SKM-1 (cell line): ENCODE measurements around the gene REEP2.
"Not testable (repeated sequence)": the region's sequence is repeated elsewhere in the genome, so short reads cannot be mapped to it uniquely, and the experiment has no call there.

Experiments
- DNase-seq: peaks from one replicate; lab custom pipeline; 2025; ENCODE audit not compliant: unreplicated experiment; lab: John Stamatoyannopoulos, UW

The REEP2 gene, protein sequence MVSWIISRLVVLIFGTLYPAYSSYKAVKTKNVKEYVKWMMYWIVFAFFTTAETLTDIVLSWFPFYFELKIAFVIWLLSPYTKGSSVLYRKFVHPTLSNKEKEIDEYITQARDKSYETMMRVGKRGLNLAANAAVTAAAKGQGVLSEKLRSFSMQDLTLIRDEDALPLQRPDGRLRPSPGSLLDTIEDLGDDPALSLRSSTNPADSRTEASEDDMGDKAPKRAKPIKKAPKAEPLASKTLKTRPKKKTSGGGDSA

DNA sequence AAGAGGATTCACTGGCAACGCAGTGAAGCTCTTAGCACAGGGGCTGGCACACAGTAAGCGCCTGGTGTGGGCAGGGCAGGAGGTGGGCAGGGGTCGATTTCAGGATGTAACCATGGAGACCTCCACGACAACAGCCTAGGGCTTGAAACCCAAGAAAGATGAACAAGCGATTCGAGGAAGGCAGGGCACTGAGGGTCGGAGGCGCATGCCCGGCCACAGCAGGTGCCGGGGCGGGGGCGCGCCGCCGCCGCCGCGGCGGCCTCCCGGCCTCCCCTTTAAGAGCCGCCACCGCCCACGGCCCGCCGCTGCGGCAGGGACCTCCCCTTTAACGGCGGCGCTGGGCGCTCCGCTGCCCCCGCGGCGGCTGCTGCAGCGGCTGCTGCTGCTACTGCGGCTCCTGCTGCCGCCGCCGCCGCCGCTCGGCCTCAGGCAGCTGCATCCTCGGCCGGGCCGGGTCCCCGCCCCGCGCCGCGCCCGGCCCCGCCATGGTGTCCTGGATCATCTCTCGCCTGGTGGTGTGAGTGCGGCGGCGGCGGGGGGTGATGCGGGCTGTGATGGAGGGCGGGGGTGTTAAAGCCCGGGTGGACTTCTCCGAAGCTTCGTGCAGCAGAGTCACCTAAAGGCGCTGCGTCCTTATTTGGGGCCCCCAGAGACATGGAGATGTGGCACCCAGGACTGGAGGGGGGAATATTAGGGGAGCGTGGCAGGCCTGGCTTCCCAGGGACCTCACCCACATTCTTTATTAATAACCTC is at the start of gene REEP2:
TSS of gene REEP2 (plus strand) at position 334 of the 753 bp plus-strand sequence. CDS start at position 486, 152 bp downstream.
- DNase-seq, result no peak

DNA sequence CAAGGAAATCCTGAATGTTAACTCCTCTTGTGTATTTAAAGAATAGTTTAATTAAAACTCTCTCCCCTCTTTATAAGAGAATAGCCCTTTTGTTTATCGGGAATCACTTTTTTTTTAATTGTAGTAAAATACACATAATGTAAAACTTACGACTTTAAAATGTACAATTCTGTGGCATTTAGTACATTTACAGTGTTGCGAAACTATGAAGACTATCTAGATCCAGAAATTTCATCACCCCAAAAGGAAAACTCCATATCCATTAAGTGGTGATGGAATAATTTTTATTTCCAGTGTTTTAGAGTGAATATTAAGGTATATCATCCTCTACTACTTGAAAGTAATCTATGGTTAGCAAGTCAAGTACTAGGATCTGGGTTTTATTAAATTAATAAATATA is 49.5 kb upstream of the REEP2 start:
- DNase-seq, result no peak

DNA sequence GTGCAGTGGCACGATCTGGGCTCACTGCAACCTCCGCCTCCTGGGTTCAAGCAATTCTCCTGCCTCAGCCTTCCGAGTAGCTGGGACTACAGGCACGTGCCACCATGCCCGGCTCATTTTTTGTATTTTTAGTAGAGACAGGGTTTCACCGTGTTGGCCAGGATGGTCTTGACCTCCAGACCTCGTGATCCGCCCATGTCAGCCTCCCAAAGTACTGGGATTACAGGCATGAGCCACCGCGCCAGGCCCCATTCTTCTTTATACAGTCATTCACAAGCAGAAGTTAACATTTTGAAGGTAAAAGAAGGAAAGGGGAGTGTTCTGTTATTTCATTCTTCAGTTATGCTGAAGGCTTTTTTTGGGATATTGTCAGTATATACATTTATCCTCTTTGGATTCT is 48.9 kb upstream of the REEP2 start:
- not testable (repeated sequence) for DNase-seq

DNA sequence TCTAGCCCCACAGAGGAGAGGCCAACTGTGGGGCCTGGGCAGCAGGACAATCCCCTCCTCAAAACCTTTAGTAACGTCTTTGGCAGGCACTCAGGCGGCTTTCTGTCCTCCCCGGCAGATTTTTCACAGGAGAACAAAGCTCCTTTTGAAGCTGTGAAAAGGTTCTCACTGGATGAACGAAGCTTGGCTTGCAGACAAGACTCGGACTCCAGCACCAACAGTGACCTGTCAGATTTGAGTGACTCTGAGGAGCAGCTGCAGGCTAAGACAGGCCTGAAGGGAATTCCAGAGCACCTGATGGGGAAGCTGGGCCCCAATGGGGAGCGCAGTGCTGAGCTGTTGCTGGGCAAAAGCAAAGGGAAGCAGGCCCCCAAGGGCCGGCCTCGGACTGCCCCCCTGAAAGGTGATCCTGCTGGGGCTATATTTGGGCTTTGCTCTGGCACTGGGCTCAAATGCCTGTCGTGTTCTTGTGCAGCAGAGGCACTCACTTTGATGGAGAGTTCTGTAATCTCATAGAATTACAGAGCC is 46.9 kb upstream of the REEP2 start:
- DNase-seq, result no peak

DNA sequence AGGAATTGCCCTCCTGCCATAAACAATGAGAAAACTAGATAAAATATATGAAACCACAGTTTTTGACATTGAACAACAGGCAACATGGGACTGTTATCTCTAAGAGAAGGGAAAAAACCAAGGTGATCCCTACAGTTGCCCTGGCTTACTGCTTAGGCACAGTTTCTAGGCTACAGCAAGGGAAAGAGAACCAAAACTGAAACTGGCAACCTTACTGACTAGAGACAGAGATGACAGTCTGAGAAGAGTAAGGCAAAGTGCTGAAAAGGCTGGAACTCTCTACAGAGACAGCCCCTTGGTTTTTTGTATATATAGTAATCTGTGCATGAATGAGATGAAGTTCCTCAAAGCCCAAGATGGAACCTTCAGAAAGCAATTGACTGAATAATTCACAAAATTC is 36.2 kb upstream of the REEP2 start:
- no peak for DNase-seq

DNA sequence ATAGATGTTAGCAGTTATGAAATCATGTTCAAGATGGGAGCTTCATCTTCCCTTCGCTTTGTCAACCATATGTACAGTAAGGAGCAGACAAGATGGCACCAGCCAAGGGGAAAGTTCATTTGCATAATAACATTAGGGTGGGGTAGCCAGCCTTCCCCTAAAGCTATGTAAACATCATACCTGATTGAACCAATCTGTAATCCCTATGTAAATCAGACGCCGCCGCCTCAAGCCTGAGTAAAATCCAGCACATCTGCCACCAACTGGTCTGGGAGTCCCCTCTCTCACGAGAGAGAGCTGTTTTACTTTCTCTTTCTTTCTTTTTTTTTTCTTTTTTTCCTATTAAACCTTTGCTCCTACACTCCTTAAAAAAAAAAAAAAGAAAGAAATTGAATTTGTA is 30.8 kb upstream of the REEP2 start:
- DNase-seq, result no peak

DNA sequence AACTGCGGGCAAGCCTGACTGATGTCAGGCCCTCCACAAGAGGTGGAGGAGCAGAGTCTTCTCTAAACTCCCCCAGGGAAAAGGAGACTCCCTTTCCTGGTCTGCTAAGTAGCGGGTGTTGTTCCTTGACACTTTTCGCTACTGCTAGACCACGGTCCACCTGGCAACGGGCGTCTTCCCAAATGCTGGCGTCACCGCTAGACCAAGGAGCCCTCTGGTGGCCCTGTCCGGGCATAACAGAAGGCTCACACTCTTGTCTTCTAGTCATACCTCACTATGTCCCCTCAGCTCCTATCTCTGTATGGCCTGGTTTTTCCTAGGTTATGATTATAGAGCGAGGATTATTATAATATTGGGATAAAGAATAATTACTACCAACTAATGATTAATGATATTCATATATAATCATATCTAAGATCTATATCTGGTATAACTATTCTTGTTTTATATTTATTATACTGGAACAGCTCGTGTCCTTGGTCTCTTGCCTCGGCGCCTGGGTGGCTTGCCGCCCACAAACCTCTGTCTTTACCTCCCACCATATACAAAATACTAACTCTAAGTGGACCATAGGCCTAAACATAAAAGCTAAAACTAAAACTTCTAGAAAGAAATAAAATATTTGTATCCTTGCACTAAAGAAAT is 27.7 kb upstream of the REEP2 start:
- DNase-seq, result not testable (repeated sequence)

DNA sequence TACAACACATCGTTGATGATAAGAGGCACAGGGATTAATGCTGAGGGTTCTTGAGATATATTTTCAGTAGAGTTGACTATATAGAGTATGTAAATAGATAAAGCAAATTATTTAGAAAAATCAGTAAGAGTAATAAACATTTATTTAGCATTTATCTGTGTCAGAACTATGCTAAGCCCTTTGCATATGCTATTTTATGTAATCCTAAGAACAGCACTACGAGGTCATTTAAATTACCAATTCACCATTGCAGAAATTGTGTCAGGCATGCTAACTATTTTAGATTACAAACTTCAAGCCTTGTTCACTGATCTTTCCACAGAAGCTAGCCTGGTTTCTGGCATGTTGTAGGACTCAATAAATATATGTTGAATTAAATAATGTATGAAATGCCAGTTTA is 20.4 kb upstream of the REEP2 start:
- DNase-seq, result no peak

DNA sequence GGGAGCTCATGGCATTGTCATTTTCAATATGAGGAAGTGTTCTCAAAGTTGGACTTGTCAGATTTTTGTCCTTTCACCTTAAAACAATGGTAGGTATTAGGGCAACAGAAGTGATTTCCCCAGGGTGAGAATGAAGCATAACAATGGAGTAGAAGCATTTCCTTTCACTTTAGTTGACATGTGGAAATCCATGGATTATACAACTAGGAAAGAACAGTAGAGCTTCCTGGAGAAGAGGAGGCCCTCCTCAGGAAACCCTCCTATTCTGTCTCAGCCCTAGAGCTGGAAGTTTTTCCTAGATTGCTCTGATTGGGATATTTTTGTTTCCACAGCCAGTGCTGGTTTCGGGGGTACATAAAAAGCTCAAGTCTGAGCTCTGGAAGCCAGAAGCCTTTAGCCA is 13.8 kb upstream of the REEP2 start:
- no peak for DNase-seq

DNA sequence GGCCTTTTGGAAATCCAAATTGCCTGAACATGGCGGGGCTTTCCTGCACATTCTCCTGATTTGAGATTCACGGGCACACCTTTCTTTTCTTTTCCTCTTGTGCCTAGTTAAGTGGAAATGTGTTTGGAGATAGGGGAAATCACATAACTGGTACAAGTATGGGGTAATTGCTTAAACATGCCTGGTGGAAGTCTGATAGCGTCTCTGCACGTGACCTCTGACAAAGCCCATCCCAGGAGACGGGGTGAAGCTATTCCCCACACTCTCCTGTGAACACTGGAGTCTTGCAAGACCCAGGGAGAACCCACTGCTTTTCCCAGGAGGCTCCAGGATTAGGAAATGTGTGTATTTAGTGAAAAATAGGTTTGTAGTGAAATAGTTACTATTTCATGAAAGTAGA is 2.9 kb upstream of the REEP2 start:
- DNase-seq, result no peak

DNA sequence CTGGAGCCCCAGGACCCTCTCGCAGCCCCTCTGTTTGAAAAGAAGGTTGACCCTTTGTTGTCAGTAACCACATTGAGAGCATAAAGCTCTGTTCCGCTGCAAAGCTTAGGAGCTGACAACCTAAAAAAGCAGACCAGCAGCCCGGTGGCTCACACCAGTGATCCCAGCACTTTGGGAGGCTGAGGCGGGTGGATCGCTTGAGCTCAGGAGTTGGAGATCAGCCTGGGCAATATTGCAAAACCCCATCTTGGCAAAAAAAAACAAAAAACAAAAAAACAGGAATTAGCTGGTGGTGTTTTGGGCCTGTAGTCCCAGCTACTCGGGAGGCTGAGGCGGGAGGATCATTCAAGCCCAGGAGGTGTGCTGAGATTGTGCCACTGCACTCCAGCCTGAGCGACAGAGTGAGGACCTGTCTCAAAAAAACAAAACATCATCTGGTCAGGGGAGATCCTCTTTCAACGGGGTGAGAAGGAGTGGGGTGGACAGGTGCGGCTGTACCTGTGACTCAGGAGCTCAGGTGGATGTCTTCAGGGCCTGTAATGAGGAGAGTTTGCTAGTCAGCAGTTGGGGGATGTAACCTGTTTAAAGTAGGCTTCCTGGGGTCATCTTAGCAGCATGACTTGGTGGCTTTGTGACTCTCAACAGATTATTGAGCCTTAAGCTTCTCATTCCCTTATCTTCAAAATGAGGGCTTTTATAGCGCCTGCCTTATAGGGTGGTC is 694 bp upstream of the REEP2 start:
- DNase-seq, result no peak

DNA sequence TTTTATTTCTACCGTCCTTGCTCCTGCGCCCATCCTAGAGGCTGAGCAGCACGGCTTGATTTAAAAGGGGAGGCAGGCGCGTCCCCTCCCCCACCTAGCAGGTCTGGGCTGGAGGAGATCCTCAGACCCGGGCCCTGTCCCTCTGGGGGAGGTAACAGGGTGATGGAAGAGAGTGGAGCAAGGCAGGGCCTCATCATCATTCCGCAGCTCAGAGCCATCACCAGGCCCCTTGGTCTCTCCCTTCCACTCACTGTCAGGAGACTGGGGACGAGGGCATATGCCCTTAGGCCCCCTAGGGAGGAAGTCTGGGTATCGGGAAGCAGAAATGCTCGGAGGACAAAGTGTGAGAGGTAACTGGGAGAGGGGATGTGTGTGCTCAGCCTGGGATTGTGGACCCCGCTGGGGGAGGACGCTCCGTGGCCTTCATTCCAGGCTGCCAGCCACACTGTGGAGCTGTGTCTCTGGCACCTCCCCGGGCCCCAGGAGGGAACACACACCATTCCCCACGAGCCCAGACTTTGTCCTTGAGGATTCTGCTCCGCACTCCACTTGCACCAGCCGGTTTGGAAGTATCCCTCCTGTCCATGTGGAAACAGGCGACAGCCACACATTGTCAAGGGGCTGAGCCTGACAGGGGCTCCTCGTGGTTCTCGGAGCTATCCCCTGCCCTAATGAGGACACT is 761 bp downstream of the REEP2 start:
- DNase-seq, result no peak

DNA sequence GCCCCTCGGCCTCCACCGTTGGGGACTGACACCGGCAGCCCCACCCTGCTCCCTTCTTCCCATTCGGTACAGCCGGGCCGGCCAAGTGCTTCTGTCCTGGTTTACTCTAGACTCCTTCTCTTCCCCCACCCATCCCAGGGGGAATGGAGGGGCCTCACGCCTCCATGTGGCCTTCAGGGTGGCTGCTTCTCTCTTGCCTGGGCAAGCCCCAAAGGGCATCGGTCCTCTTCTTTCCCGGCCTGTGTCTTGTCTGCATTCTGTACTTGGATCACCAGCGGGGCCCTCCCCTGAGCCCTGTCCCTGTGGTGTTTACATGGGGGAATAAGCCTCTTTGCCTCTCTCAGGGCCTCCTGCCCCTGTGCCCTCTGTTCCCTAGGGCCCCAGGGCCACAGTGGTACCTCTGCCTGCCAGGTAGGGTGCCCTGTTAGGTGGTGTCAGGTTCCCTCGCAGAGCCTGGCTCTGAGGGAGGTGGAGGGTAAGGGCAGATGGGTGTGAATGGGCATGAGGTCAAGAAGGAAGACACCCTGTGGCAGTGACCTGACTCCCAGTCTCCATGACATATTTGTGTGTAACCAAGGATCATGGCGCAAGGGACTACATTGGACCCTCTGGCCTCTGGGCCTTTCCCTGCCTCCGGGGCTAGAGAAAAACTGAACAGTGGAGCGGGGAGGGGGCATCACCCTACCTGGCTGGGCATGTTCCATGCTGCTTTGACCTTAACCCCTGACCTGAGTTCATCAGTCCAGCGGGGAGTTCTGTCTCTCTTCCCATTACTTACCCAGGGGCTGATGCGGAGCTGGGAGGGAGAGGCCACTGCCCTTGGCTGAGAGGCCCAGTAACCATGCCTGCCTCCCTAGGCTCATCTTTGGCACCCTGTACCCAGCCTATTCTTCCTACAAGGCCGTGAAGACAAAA is 1.6 kb downstream of the REEP2 start:
- DNase-seq, result no peak

DNA sequence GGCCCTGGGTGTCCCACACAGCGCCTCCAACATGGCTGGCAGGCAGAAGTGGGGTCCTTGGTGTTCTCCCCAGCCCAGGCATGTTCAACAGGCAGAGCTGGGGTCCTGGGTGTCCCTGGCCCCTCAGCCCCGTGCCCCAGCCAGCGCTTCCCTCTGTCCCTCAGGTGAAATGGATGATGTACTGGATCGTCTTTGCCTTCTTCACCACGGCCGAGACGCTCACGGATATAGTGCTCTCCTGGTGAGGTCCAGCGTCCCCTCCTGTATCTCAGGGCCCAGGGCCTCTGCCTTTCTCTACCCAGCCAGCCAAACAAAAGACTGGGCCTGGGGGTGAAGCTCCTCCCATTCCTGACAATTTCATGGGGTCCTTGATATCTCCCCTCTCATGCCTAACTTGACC is 2.4 kb downstream of the REEP2 start:
- DNase-seq, result no peak

DNA sequence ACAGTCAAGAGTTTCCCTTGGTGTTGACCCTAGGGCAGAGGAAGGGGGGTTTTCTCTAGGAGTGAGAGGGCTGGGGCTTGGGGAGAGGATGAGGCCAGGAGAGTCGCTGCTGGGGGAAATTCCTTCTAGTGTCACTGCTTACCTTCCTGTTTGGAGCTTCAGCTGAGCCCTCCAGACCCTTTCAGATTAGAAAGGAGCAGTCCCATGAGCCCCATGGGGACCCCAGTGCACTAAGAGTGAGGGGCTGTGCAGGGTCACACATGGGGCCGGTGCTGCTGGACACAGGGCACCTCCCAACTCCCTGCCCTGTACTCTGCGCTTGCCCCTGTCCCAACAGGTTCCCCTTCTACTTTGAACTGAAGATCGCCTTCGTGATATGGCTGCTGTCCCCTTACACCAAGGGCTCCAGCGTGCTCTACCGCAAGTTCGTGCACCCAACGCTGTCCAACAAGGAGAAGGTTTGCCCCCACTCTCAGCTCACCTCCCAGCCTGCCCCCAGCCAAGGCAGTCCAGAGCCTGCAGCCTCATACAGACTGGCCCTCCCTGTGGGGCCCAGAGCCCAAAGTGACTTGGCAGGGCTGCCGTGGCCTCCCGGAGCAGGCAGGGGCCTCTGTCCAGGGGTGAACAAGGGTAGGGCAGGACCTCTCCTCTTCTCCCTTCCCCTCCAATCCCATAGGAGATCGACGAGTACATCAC is 5.4 kb downstream of the REEP2 start:
- no peak for DNase-seq

DNA sequence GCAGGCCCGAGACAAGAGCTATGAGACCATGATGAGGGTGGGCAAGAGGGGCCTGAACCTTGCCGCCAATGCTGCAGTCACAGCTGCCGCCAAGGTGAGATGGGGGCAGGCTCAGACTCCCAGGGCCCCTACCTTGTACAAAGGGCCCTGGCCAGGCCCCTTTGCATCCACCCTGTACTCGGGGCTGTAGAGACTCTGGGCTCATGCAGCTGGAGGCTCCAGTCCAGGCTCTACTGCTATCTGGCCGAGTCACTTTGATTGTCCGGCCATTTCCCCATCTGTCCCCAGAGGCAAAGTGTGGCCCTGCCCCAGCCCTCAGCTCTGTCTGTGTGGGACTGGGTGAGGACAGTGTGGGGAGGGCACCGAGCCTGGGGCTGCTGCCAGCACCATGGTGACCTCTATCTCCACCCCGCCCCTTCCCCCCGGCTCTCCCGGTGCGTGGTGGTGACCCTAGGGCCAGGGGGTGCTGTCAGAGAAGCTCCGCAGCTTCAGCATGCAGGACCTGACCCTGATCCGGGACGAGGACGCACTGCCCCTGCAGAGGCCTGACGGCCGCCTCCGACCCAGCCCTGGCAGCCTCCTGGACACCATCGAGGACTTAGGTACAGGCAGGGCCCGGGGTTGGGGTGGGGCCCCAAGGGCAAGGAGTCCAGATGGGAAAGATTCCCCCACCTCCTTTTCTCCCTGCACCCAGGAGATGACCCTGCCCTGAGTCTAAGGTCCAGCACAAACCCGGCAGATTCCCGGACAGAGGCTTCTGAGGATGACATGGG is 6.1 kb downstream of the REEP2 start:
- no peak for DNase-seq

DNA sequence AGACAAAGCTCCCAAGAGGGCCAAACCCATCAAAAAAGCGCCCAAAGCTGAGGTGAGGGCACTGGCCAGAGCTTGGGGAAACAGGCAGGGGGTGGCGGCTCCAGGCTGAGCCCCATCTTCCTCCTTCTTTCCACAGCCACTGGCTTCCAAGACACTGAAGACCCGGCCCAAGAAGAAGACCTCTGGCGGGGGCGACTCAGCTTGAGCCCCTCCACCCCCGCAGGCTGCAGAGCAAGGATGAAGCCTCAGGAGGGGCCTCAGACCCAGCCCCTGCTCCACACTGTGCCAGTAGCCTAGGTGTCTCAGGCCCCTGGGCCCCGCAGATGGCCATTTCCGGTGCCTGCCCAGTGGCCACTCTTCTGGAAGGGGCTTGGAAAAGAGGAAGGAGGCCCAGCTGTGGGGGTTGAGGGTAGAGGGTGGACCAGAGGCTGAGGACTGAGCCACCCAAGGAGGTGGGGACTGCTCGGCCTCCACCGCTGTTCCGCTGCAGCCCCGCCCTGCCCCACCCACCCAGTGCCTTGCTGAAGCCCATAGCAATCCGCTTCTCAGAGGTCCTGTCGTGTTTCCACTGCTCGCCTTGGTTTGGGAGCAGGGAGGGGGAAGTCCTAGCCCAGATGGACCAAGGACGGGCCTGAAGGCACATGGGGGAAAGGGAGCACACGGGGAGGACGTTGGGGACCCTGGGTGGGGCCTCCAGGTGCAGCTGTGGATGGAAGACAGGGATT is 6.9 kb downstream of the REEP2 start:
- DNase-seq, result no peak

DNA sequence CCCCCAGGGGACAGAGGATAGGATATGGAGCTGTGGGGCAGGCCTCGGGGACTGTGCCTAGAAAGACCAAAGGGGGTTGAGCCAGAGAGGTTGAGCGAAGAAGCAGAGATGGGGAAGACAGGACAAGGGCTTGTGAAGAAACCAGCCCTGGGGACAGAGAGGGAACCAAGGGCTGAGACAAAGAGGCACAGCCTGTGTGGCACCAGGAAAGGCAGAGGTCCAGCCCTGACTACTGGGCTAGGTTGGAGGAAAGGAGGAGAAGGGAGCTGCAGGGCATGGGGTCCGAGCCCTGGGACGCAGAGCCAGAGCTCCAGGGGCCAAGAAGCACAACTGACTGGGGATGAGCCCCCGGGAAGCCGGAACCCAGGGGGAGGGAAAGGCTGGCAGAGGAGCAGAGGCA is 9.2 kb downstream of the REEP2 start:
- no peak for DNase-seq
